ENCODE measurements around the gene NOP53. TPM values are rescaled to one million over a fixed set of nuclear protein-coding genes. Genes with fewer than 3 reads are reported as not detected.
A peak's percentile ranks its signal among the peaks of the same experiment; 100 is the strongest.

Gene NOP53
- total and polyA plus RNA-seq, 9 of the 15 experiments (the other 6 are each of a cell fraction or from before 2014, with no cell fraction given), result 6.5 to 274 (median 145) TPM

DNA sequence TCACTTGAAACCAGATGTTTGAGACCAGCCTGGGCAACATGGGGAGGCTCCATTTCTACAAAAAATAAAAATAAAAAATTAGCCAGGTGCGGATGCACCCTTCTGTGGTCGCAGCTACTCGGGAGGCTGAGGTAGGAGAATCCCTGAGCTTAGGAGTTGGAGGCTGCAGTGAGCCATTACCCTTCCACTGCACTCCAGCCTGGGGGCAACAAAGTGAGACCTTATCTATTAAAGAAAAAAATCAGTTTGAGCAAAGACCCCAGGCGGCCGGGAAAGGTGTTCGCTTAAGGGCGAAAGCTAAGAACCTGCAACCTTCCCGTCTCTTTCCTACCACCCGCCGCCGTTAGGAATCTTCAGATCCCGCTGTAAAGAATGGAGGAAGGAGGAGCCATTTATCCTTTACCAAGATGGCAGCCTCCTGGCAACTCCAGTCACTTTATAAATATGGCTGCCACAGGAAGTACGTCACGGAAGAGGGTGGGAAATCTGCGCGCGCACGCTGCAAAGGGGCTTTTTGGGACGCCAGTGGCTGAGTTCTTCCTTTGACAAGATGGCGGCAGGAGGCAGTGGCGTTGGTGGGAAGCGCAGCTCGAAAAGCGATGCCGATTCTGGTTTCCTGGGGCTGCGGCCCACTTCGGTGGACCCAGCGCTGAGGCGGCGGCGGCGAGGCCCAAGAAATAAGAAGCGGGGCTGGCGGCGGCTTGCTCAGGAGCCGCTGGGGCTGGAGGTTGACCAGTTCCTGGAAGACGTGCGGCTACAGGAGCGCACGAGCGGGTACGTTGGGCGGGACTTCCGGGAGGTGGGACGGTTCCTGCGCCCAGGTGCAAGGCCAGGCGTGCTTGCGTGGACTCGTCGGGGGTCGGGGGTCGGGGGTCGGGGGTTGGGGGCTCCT is at the start of gene NOP53 (continued):
- TF ChIP-seq, protein P1, sequence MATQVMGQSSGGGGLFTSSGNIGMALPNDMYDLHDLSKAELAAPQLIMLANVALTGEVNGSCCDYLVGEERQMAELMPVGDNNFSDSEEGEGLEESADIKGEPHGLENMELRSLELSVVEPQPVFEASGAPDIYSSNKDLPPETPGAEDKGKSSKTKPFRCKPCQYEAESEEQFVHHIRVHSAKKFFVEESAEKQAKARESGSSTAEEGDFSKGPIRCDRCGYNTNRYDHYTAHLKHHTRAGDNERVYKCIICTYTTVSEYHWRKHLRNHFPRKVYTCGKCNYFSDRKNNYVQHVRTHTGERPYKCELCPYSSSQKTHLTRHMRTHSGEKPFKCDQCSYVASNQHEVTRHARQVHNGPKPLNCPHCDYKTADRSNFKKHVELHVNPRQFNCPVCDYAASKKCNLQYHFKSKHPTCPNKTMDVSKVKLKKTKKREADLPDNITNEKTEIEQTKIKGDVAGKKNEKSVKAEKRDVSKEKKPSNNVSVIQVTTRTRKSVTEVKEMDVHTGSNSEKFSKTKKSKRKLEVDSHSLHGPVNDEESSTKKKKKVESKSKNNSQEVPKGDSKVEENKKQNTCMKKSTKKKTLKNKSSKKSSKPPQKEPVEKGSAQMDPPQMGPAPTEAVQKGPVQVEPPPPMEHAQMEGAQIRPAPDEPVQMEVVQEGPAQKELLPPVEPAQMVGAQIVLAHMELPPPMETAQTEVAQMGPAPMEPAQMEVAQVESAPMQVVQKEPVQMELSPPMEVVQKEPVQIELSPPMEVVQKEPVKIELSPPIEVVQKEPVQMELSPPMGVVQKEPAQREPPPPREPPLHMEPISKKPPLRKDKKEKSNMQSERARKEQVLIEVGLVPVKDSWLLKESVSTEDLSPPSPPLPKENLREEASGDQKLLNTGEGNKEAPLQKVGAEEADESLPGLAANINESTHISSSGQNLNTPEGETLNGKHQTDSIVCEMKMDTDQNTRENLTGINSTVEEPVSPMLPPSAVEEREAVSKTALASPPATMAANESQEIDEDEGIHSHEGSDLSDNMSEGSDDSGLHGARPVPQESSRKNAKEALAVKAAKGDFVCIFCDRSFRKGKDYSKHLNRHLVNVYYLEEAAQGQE (IDR thresholded peaks at IDR 0.05; ENCODE audit: borderline replicate concordance), result no peak
- TF ChIP-seq, protein P1 (CRISPR knock-in tag; IDR thresholded peaks at IDR 0.05; ENCODE audit: low read depth), result no peak
- TF ChIP-seq TRIM24 (IDR thresholded peaks at IDR 0.05) (no peak), GABPB1 (CRISPR knock-in tag; IDR thresholded peaks at IDR 0.05) (peak; percentile 98), EP300 (IDR thresholded peaks at IDR 0.05; ENCODE audit: low read length) (no peak; the same call in 1 of the 2 replicates), ZEB2 (IDR thresholded peaks at IDR 0.05) (no peak), FOXJ3 (CRISPR knock-in tag; IDR thresholded peaks at IDR 0.05) (no peak), RAD51 (IDR thresholded peaks at IDR 0.05; ENCODE audit: borderline replicate concordance, low read depth) (peak; percentile 16; the same call in 1 of the 2 replicates), HNRNPL (IDR thresholded peaks at IDR 0.05; ENCODE audit: low read depth, low read length) (no peak), ZNF3 (CRISPR knock-in tag; IDR thresholded peaks at IDR 0.05) (no peak), NCOR1 (IDR thresholded peaks at IDR 0.05) (peak; percentile 36; the same call in 1 of the 2 replicates), ZNF589 (CRISPR knock-in tag; IDR thresholded peaks at IDR 0.05; ENCODE audit: low read depth) (peak; percentile 86), NUFIP1 (IDR thresholded peaks at IDR 0.05; ENCODE audit: partially characterized antibody) (no peak), ZNF134 (CRISPR knock-in tag; conservative IDR thresholded peaks at IDR 0.05) (no peak; the same call in 1 of the 2 replicates), ZNF76 (CRISPR knock-in tag; IDR thresholded peaks at IDR 0.05; ENCODE audit: borderline replicate concordance) (no peak), CSDE1 (IDR thresholded peaks at IDR 0.05) (peak in 1 of 2 experiments; percentile 95; a peak in 2 of 4 replicates)
- TF ChIP-seq, protein P2, sequence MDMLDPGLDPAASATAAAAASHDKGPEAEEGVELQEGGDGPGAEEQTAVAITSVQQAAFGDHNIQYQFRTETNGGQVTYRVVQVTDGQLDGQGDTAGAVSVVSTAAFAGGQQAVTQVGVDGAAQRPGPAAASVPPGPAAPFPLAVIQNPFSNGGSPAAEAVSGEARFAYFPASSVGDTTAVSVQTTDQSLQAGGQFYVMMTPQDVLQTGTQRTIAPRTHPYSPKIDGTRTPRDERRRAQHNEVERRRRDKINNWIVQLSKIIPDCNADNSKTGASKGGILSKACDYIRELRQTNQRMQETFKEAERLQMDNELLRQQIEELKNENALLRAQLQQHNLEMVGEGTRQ (CRISPR knock-in tag; IDR thresholded peaks at IDR 0.05), result no peak
- TF ChIP-seq, protein P3, sequence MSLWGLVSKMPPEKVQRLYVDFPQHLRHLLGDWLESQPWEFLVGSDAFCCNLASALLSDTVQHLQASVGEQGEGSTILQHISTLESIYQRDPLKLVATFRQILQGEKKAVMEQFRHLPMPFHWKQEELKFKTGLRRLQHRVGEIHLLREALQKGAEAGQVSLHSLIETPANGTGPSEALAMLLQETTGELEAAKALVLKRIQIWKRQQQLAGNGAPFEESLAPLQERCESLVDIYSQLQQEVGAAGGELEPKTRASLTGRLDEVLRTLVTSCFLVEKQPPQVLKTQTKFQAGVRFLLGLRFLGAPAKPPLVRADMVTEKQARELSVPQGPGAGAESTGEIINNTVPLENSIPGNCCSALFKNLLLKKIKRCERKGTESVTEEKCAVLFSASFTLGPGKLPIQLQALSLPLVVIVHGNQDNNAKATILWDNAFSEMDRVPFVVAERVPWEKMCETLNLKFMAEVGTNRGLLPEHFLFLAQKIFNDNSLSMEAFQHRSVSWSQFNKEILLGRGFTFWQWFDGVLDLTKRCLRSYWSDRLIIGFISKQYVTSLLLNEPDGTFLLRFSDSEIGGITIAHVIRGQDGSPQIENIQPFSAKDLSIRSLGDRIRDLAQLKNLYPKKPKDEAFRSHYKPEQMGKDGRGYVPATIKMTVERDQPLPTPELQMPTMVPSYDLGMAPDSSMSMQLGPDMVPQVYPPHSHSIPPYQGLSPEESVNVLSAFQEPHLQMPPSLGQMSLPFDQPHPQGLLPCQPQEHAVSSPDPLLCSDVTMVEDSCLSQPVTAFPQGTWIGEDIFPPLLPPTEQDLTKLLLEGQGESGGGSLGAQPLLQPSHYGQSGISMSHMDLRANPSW (CRISPR knock-in tag; IDR thresholded peaks at IDR 0.05), result no peak
